Hepatocyte (in vitro differentiated cells): ENCODE data around the gene ALG6. TPM values are rescaled to one million over a fixed set of nuclear protein-coding genes. Genes with fewer than 3 reads are reported as not detected.

Source experiments
- DNase-seq: peaks from one replicate; pipeline ENCODE4 v3.0.0-alpha.2; 2016; ENCODE audit warnings: low spot score
- H2AFZ ChIP-seq: fragments of 200-600 bp; sonication (generic); 2 replicates; pipeline ENCODE4 v1.6.0; 2016; ENCODE audit warnings: antibody characterized with exemption, mild to moderate bottlenecking
- H3K27ac ChIP-seq: fragments of 200-600 bp; sonication (generic); 2 replicates; pipeline ENCODE4 v1.5.1; 2016; ENCODE audit warnings: mild to moderate bottlenecking
- H3K27me3 ChIP-seq: fragments of 200-600 bp; sonication (generic); 2 replicates; pipeline ENCODE4 v1.6.1; 2016
- H3K36me3 ChIP-seq: fragments of 200-600 bp; sonication (generic); replicated peaks from 2 replicates; pipeline ENCODE4 v1.5.1; 2016; ENCODE audit warnings: low read depth; ENCODE audit not compliant: insufficient read depth
- H3K4me1 ChIP-seq: fragments of 200-600 bp; sonication (generic); 2 replicates; pipeline ENCODE4 v1.5.1; 2016; ENCODE audit warnings: mild to moderate bottlenecking, moderate library complexity; ENCODE audit not compliant: insufficient read depth
- H3K4me2 ChIP-seq: fragments of 200-600 bp; sonication (generic); 2 replicates; pipeline ENCODE4 v1.6.0; 2016
- H3K4me3 ChIP-seq: fragments of 200-600 bp; sonication (generic); 2 replicates; pipeline ENCODE4 v1.5.1; 2016; ENCODE audit warnings: mild to moderate bottlenecking
- H3K79me2 ChIP-seq: fragments of 200-600 bp; sonication (generic); 2 replicates; pipeline ENCODE4 v1.6.0; 2017; ENCODE audit warnings: mild to moderate bottlenecking
- H3K9me2 ChIP-seq: fragments of 200-600 bp; sonication (generic); replicated peaks from 2 replicates; pipeline ENCODE4 v1.6.0; 2017; ENCODE audit warnings: mild to moderate bottlenecking; ENCODE audit not compliant: insufficient read depth
- H3K9me3 ChIP-seq: fragments of 200-600 bp; sonication (generic); 2 replicates; pipeline ENCODE4 v1.5.1; 2016; ENCODE audit warnings: low read depth, mild to moderate bottlenecking
- H4K20me1 ChIP-seq: fragments of 200-600 bp; sonication (generic); 2 replicates; pipeline ENCODE4 v1.6.0; 2016; ENCODE audit warnings: mild to moderate bottlenecking; ENCODE audit not compliant: insufficient read depth, poor library complexity, severe bottlenecking
- EZH2 ChIP-seq: fragments of 200-600 bp; sonication (generic); IDR thresholded peaks from 2 replicates; pipeline ENCODE4 v1.6.1; 2016; ENCODE audit warnings: antibody characterized with exemption, mild to moderate bottlenecking, borderline replicate concordance
- EZH2phosphoT487 ChIP-seq: fragments of 200-600 bp; sonication (generic); IDR thresholded peaks from one replicate; pipeline ENCODE4 v1.6.1; 2018; ENCODE audit warnings: antibody characterized with exemption, mild to moderate bottlenecking, low read depth, moderate library complexity; ENCODE audit not compliant: unreplicated experiment, severe bottlenecking
- WGBS: methylation state at CpG from one replicate; pipeline ENCODE4 v1.1.6; 2016; ENCODE audit warnings: low lambda C conversion rate; ENCODE audit errors: missing lambda C conversion rate; 5-methylcytosine and 5-hydroxymethylcytosine counted together
- polyA plus RNA-seq: library from polyadenylated mRNA; unstranded; fragments of >200 nt; fragmentation: Nextera tagmentation; extraction: Ambion mirVana; gene quantifications from 2 replicates; pipeline ENCODE4 v1.2.1, GENCODE V29; 2016
- total RNA-seq: library from RNA; depleted of rRNA; stranded (reverse); fragments of >200 nt; gene quantifications from 2 replicates; pipeline ENCODE4 v1.2.3, GENCODE V29; 2014
- TF ChIP-seq, protein P1 (sequence below): fragments of 200-600 bp; sonication (generic); IDR thresholded peaks from 2 replicates; pipeline ENCODE4 v1.5.1; 2016; ENCODE audit warnings: antibody characterized with exemption, mild to moderate bottlenecking; ENCODE audit not compliant: poor library complexity

Gene ALG6
- total and polyA plus RNA-seq, 2 experiments from 2014 or later: 12.4 to 20.7 TPM

DNA sequence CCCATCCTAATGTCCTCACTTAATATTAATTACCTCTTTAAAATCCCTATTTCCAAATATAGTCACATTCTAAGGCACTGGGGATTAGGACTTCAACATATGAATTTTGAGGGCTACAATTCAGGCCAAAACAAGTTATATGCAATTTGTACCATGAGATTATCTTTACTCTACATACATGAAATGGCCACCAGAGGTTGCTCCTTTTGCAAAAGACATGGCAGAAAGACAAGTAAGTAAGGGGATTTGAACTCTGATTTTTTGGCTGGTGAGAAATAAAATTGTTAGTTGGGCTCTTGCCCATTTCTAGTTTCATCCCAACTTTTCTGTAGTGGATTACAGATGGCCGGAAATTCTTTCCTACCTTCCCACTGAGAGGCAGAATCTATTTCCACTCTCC is 4.8 kb upstream of the ALG6 start:
- no peaks in the 10 kb centered on the region for H3K27me3 ChIP-seq
- no peaks in the 10 kb centered on the region for H3K79me2 ChIP-seq
- TF ChIP-seq, protein P1, sequence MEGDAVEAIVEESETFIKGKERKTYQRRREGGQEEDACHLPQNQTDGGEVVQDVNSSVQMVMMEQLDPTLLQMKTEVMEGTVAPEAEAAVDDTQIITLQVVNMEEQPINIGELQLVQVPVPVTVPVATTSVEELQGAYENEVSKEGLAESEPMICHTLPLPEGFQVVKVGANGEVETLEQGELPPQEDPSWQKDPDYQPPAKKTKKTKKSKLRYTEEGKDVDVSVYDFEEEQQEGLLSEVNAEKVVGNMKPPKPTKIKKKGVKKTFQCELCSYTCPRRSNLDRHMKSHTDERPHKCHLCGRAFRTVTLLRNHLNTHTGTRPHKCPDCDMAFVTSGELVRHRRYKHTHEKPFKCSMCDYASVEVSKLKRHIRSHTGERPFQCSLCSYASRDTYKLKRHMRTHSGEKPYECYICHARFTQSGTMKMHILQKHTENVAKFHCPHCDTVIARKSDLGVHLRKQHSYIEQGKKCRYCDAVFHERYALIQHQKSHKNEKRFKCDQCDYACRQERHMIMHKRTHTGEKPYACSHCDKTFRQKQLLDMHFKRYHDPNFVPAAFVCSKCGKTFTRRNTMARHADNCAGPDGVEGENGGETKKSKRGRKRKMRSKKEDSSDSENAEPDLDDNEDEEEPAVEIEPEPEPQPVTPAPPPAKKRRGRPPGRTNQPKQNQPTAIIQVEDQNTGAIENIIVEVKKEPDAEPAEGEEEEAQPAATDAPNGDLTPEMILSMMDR: no peak
- H3K4me2 ChIP-seq: no peak overlapping the region
- DNase-seq: no peak
- no peaks in the 10 kb centered on the region for H3K36me3 ChIP-seq
- H3K9me3 ChIP-seq: no peaks in the 10 kb centered on the region
- no peaks in the 10 kb centered on the region for H3K9me2 ChIP-seq
- no peak overlapping the region for H3K27ac ChIP-seq
- H2AFZ ChIP-seq: no peak overlapping the region
- no peaks in the 10 kb centered on the region for H4K20me1 ChIP-seq
- no peaks in the 10 kb centered on the region for H3K4me1 ChIP-seq
- H3K4me3 ChIP-seq: no peak overlapping the region
- 93% methylated on average over 1 of the region's 1 CpG for WGBS

DNA sequence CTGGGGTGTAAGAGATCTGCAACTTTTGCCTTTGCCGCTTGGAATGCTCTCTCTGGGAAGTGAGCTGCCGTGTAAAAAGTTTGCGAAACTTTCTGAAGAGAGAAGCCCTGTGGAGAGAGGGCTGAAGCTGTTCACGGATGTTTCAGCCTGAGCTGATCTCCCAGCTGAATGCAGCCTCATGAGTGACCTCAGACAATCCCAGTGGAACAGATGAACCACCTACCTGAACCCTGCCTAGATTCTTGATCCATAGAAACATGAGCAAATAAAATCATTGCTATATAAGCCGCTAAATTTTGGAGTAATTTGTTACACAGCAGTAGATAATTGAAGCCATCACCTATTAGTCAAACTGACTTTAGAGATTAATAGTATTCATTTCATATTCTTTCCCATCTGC is 4.4 kb upstream of the ALG6 start:
- TF ChIP-seq, protein P1: no peak
- H3K4me2 ChIP-seq: no peak overlapping the region
- H3K4me1 ChIP-seq: no peaks in the 10 kb centered on the region
- 87% methylated on average over 5 of the region's 5 CpGs for WGBS
- H4K20me1 ChIP-seq: no peaks in the 10 kb centered on the region
- H2AFZ ChIP-seq: no peak overlapping the region
- no peak overlapping the region for H3K27ac ChIP-seq
- no peaks in the 10 kb centered on the region for H3K9me3 ChIP-seq
- H3K79me2 ChIP-seq: no peaks in the 10 kb centered on the region
- H3K27me3 ChIP-seq: no peaks in the 10 kb centered on the region
- H3K9me2 ChIP-seq: no peaks in the 10 kb centered on the region
- H3K36me3 ChIP-seq: no peaks in the 10 kb centered on the region
- DNase-seq: no peak
- H3K4me3 ChIP-seq: no peak overlapping the region

DNA sequence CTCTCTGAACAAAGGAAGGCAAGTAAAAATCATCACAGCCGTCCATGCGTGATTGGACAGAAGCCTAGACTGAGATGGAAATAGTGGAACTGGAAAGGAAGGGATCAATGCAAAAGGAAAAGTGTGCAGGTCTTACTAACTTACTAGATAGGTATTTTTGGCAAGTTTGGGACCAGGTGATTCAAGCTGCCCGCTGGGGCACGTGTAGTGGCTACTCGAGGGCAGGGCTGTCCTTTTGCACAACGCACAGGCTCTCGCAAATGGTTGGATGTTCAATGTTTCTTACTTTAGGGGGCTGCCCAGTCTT is 566 bp upstream of the ALG6 start:
- Histone ChIP-seq H3K4me1 (peaks cover 4% of the 10 kb centered on the region), H3K4me3 (peak overlapping the region; percentile 17), H2AFZ (peak overlapping the region; percentile 70), H3K79me2 (peaks cover 3% of the 10 kb centered on the region), H3K27me3 (no peaks in the 10 kb centered on the region), H3K9me2 (no peaks in the 10 kb centered on the region), H3K36me3 (no peaks in the 10 kb centered on the region), H3K4me2 (peak overlapping the region; percentile 71), H3K9me3 (no peaks in the 10 kb centered on the region), H4K20me1 (no peaks in the 10 kb centered on the region), H3K27ac (peak overlapping the region; percentile 36)
- 90% methylated on average over 7 of the region's 7 CpGs for WGBS
- TF ChIP-seq EZH2: no peak
- TF ChIP-seq, protein P1: no peak
- no peak for TF ChIP-seq EZH2phosphoT487
- no peak for DNase-seq

DNA sequence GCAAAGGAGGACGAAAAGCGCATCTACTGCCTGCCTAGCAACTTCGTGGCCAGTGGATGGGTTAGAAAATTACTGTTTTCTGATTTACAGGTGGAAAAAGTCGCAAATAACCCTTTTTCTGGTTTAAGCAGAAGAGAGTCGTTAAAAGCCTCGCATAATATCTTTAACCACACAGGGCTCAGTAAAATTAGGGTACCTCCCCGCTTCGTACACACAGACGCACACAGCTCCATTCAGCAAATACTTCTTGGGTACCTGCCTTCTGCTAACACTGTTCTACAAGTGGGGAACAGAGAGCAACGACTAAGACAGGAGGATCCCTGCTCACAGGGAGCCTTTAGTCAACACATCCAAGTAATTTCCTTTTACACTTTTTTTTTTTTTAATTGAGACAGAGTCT is 704 bp downstream of the ALG6 start:
- Histone ChIP-seq H3K27ac (peak overlapping the region; percentile 55), H3K4me3 (peak overlapping the region; percentile 64), H3K9me2 (no peaks in the 10 kb centered on the region), H3K79me2 (peaks cover 3% of the 10 kb centered on the region), H2AFZ (peak overlapping the region; percentile 99), H4K20me1 (no peaks in the 10 kb centered on the region), H3K4me2 (peak overlapping the region; percentile 83), H3K4me1 (peaks cover 4% of the 10 kb centered on the region), H3K9me3 (no peaks in the 10 kb centered on the region), H3K27me3 (no peaks in the 10 kb centered on the region), H3K36me3 (no peaks in the 10 kb centered on the region)
- 14% methylated on average over 10 of the region's 10 CpGs for WGBS
- TF ChIP-seq EZH2 (no peak), EZH2phosphoT487 (no peak)
- TF ChIP-seq, protein P1: no peak
- no peak for DNase-seq
